HG02943 (cell line): ENCODE results near the gene PTPRM.

Experiments
- ATAC-seq: cut with Tn5 transposase; IDR thresholded peaks from one replicate; pipeline ENCODE4 v1.9.1; 2021; ENCODE audit warnings: mild to moderate bottlenecking, low read depth, moderate library complexity; ENCODE audit not compliant: unreplicated experiment

PTPRM gene

DNA sequence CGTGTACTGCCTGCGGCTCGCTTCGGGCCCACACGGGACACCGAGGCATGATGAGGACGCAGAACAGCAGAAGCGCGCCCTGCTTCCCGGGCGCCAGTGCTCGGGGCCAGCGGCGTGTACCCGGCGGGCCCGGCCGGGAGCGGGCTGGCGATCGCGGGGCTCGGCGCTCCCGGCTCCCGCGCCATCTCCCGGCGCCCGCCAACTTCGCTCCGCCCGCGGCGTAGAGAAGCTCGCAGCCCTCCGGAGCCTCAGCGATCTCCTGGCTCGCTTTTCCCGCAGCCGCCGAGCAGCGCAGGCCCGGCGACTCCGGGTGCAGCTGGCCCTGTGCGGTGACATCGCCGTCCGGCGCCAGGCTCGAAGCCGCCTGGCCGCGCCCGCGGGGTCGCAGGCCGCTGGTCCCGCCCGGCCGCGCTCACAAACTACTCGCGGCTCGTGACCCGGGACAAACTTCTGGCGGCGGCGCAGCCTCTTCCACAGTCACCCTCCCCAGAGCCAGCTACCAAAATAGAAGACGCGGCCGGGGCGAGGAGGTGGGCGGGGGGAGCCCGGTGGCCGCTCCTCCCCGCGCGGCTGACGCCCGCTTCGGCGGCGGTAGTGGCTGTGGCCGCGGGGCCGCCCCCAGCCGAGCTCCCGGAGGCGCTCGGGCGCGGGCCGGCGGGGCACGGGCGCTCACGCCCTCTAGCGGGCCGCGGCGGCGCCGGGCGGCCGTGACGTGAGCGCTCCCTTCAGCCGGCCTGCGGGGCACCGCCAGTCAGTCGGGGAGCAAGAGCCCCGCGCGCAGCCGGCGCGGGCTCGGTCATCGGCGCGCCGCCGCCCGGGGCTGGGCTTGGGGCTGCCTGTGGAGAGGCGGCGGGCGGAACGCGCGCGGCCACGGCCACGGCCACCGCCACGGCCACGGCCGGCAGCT, at the start of gene PTPRM:
Gene PTPRM, plus strand, starts transcription at position 750 of the 907 bp plus-strand sequence. CDS start 503 bp downstream, outside the sequence.
- peak; percentile 87 for ATAC-seq

DNA sequence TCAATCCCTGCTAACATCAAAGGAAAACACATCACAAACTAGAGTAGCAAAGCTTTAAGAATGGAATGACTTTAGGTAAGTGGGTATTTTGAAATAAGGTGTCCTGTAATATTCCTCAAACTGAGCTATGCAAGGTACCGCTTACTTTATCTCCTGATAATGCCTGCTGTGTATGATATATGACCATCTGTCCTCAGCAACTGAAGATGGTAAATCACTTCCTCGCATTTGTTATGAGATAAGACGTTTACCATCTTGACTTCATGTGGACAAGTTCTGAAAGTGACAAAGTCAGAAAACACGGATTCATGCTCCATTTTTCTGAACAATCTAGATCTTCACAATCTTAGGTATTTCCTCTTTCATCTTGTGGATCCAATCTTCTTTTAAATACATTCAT, 49.3 kb upstream of the PTPRM start:
- ATAC-seq: no peak

DNA sequence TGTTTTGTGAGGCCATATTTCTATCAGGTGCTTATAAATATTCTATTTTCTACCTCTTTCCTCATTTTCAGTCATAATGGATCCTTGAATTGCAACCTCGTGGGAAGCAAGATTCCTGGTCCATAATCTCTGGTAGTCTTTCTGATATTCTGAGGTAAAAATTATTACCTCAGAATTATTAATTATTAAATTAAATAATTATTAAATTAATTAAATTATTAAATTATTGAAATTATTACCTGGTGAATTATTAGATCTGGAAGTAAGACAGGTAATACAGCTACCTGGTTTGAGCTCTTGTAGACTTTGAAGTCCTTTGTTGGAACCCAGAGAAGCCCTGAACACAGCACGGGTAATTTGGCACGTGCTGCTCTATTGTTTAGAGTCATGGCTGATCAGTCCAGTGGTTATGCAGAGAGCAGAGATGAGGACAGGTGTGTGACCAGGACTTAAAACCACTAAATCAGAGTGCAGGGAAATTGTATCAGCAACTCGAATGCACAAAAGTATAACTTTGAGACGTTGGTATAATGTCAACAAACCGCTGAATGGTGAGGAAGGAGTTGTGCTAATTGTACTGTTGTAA, 46.8 kb upstream of the PTPRM start:
- ATAC-seq: no peak

DNA sequence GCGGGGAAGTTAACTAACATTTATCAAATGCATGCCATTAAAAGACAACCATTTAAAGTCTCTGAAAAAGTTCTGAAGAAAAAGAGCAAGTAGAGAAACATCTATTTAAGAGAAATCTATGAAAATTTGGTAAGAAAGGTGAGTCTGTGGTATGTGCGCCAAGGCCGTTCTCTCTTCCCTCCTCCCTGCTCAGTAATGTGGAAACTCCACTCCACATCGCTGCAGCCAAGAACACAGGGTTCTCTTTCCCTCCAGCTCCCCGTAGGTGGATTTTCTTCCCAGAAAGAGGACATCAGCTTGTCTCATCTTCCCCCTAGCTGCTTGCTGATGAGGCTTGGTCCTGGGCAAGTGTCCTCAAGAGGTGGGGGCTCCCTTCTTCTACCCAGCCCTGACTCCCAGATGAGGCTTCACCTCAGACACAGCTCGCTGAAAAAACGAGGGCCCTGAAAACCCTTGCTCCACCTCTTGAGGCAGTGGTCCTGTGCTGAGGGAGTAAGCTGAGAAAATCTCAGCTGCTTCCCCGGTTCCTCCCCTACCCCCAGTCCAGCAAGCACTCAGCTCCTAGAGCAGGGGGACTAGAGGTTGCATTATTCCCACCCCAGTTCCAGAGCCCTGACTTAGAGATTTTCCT, 45.8 kb upstream of the PTPRM start:
- no peak for ATAC-seq

DNA sequence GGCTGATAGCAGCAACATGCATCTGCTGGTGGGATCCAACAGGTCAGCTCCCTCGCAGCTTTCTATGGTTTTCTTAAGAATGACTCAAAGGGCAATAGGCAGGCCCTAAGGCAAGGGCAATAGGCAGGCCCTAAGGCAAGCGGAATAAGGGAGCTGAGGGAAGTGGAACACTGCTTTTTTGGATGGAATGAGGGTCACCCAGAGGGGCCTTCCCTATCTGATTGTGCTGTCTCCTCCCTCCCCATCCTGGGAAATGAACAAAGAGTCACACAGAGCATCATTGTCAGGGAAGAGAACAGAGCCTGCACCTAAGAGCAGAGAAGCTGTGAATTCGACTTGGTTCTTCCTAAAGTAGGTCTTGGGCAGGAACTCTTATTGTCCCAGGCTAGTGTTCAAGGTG, 43.3 kb upstream of the PTPRM start:
- ATAC-seq: no peak

DNA sequence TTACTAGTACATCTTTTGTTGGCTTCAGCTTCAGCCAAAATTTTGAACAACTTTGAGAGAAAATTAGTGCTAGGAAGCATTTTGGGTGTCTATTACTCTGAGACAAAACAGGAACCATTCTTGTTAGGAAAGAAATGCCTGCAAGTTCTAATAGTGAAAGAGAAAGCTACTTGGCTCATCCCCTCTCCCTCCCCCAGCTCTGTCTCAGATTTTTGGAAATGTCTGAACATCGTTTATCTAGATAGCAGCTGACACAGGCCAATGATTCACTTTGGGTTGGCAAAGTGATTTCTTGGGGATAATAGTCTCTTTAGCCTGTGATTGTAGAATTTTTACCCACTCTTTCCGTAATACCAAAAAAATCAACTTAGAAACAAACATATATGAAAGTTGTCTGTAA, 42.3 kb upstream of the PTPRM start:
- no peak for ATAC-seq

DNA sequence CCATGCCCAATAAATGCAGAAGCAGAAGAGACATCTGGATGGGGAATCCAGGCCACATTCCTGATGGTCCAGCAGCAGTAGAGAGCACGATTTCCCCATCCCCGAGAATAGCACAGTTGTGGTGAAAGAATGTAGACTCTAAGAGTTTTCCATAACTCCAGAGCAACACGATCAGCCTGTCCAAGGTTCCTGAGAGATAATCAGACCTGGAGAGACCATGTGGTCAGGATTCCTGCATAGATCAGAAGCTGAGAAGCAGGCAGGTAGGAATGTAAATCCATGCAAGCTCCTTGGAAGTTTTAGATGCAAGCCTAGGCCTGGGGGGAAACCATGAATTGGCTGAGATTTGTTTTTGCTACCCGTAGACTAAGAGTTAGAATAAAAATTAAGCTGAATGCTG, 34.2 kb upstream of the PTPRM start:
- no peak for ATAC-seq

DNA sequence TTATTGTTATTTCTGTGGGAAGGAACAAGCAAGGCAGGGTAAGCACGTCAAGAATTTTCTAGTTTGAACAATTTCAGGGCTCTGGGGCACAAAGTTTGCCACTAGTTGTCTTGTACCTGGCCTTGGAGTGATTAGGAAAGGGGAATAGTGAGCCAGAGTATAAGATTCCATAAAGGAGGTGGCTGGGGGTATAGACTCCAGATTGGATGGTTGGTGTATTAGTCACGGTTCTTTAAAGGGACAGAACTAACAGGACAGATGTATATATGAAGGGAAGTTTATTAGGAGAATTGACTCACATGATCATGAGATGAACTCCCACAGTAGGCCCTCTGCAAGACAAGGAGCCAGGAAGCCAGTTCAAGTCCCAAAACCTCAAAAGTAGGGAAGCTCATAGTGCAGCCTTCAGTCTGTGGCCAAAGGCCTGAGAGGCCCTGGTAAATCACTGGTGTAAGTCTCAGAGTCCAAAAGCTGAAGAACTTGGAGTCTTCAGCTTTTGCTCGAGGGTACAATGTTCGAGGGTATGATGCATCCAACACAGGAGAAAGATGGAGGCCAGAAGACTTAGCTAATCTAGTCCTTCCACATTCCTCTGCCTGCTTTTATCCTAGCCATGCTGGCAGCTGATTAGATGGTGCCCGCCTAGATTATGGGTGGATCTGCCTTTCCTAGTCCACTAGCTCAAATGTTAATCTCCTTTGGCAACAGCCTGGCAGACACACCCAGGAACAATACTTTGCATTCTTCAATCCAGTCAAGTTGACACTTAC, 31.5 kb upstream of the PTPRM start:
- no peak for ATAC-seq

DNA sequence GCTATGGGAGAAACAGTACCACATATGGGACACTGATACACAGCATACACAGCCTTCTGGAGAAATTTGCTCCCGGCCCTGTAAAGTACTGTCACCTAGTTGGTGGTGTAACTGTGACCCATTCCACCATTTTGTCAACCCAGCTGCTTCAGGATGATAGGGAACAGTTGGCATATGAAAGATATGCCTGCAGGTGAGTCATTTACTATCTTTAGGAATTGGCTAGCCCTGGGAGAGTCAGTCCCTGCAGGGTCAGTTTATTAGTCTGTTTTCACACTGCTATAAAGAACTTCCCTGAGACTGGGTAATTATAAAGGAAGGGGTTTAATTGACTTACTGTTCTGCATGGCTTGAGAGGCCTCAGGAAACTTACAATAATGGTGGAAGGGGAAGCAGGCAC, 30.0 kb upstream of the PTPRM start:
- no peak for ATAC-seq

DNA sequence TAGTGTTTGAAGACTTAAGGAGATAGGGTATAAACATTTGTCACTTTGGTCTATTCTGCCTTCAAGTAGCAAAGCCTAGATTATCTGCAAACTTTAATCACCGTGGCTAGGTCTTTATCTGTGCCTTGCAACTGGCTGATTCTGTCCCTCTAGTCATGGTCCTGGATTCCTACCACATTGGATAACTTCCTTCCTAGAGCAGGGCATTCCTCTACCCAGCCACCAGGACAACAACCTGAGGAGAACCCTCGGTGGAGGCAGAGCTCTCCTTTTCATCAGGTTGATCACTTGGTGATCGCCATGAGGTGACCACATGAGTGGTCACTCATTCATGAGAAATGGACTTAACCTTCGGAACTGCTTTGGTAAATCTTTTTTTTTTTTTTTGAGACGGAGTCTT, 25.3 kb upstream of the PTPRM start:
- ATAC-seq: no peak

DNA sequence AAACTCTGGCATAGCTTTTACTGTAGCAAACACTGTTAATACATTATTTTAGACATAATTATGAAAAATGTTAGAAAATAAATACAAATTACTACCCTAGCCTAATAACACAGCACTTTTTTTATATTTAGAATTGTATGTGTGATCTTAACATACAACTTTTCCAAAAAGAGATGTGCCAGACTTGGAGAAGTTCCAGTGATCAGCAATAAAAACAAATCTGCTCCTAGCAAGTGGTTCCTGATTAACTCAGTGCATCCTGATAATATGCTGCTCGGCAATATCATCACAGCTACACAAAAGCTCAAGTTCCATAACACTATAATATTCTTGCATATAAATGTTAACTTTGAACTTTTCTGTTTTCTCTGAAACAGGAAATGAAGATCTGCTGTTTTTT, 22.4 kb upstream of the PTPRM start:
- ATAC-seq: no peak

DNA sequence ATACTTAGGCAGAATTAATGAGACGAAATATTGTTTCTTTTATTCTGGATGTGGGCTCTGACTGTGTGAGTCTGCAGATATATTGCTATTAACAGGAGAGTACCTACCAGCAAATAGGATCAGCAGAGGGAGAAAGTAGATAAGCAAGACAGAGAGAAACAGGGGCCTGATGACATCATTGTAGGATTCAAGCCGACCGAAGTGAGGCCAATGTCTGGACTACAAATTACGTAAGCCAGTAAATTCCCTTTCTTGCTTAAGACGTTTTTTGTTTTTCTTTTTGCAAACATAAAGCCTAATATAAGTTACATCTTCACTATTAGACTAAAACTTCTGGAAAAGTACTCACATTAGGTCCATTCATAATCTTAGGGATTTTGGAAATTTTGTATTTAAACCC, 21.4 kb upstream of the PTPRM start:
- ATAC-seq: no peak

DNA sequence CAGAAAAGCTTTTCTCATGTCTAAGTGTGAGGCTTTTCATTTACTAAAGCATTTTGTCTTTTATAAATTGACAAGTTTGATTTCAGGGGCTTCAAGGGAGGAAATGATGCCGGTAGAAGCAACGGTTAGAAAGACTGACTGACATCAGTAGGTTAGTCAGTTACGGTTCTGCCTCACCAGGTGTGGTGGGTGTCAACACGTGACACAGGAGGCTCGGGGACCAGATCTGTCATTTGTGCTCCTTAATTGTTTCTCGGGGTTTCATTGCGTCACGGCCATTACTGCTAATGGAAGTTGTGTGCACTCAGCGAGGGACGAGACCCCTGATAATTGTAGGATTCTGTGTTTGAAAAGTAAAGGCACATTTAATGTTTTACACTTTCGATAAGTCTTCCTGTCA, 18.9 kb upstream of the PTPRM start:
- ATAC-seq: no peak

DNA sequence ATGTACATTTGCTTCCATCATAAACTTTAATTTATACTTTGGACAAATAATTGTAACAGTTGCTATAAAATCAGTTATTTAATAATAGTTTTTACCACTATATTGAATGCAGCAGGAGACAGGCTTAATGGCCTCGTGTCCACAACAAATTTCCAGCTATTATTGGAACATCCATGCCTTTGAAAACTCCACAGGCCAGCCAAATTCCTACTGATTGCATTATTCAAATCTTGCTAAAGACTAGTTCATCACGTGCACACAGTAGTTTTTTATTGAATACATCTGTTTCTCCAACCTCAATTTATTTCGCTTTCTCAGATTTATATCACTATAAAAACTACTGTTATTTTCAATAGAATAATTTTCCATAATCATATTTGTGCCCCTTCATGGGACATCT, 18.4 kb upstream of the PTPRM start:
- no peak for ATAC-seq

DNA sequence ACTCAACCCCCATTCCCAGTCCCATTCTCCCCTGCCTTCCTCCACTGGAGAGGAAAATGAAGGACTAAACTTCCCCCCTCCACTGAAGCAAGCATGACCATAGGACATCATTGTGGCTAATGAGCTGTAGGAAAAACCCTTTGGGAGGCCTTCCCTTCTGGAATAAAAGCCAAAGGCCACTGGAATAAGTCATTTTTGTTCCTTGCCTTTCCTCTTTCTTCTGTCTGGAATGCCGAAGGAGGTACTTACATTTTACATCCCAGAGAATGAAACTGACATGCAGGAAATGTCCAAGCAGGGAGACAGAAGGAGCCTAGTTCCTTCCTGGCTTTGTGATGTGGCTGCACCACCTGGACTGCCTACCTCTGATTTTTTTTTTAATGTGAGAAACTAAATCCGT, 9.1 kb upstream of the PTPRM start:
- no peak for ATAC-seq

DNA sequence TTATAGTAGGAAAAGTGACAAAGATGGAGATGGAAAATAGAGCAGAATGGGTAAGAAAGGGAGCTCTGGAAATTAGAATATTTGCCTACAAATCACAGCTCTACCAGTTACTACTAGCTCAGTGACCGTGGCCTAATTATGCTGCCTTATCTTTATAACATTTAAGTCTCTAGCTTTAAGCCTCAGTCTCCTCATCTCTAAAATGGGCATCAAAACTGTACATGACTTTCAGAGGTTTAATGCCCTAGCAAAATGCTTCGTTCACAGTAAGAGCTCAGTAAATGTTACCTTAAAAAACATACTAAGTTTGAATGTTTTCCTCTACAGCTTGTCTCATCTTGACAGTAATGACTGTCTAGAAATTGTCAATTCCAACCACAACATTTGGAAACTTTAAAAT, 8.3 kb upstream of the PTPRM start:
- ATAC-seq: no peak

DNA sequence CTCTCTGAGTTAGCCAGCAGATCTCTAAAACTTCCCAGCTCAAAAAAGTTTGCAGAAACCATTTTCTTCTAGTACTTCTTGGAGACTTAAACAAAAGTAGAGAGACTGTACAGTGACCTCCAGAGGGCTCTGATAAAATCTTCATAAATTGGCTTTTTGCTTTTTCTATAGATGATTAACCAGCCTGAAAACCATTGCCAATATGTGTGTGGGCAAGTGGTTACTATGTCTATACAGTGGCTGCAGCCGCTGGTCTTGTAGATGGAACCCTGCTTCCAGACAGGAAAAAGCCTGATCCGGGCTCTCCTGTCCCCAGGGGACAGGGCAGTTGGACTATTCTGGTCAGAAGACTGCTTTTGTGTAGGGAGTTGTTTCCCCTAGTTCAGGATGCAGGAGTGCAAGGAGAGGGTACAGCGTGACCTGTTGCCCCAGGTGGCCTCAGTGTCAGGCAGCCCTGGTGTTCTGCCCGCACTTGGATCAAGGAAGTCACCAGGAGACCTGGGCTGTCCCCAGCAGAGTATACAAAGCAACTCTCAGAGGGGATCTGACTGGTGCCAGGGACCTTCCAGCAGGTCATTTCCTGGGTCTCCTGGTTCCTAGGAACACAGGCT, 7.3 kb upstream of the PTPRM start:
- ATAC-seq: no peak

DNA sequence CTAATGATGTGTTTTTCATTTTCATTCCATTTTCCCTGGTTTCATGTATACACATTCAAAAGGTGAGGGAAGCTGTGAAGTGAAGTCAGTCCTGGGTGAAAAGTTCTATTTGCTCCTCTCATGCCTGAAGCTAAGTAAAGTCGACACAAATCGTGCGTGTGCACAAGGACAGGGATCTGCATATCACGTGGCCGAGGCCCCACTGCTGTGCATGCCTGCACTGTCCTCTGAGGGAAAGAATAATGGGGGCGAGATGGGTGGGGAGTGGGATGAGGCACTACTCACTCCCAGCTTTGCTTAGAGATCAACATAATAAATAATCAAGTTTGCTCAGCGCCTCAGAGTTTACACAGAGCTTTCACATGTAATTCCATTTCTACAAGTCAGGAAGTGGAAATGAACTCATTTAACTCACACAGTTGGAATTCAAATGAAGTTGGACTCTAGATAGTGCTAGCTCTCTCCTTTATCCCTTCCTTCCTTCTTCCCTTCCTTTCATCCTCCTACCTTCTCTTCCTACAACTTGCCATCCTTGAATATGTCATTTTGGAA, 5.1 kb upstream of the PTPRM start:
- ATAC-seq: no peak

DNA sequence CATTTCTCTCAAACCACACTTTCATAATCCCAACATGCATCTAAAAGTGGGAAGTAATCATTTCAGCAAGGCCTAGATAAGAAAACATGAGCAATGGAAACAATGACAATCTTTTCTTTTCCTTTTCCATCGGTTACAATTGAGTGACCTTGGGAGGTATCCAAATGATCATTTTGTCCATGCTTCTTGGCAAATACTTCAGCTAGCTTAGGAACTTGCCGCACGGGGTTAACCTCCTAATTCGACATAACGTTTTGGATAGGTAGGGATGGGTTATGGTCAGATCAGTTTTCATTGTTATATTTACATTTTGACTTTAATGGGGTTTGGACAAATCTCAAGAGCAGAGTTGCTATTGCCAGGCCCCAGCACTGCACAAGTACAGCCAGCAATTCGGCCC, 4.6 kb upstream of the PTPRM start:
- ATAC-seq: no peak

DNA sequence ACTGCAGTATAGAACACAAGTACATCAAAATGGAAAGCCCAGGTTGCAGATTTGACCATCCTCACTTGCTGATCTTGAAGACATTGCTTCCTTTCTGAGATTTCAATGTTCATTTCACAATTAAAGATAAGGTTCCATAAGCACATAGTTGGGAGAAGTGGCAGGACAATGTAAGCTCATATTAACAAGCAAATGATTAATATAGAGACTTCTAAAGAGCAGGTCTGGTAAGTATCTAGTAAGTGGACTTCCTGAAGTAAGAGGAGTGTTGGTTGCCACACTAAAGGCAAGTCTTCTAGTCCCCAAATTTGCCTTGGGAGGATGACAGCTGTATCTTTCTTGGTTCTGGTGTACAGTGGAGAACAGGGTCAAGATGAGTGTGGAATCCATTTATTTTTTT, 1.4 kb upstream of the PTPRM start:
- ATAC-seq: no peak
